Spinal cord (tissue), 10 donors: Measurements from ENCODE around the gene MARCHF5. TPM values are rescaled to one million over a fixed set of nuclear protein-coding genes. Genes with fewer than 3 reads are reported as not detected.

Experiments
- DNase-seq, 6 donors: peaks; one replicate each; pipeline versions ENCODE4 v3.0.0 to v3.0.0-alpha.2; 2013 to 2015; ENCODE audit warnings: low spot score in 6 of 6, low read depth in 4 of 6
- H3K27ac ChIP-seq: one replicate; pipeline ENCODE4 v1.5.1; 2013; ENCODE audit warnings: low read depth, low read length, control low read depth
- H3K27me3 ChIP-seq: one replicate; pipeline ENCODE4 v1.6.1; 2013; ENCODE audit warnings: low read length; ENCODE audit not compliant: control insufficient read depth, insufficient read depth
- H3K36me3 ChIP-seq: one replicate; pipeline ENCODE4 v1.6.1; 2013; ENCODE audit warnings: low read length; ENCODE audit not compliant: control insufficient read depth, insufficient read depth
- H3K4me1 ChIP-seq: one replicate; pipeline ENCODE4 v1.6.1; 2013; ENCODE audit warnings: low read length; ENCODE audit not compliant: control insufficient read depth, insufficient read depth
- H3K4me3 ChIP-seq: one replicate; pipeline ENCODE4 v1.5.1; 2013; ENCODE audit warnings: low read depth, low read length, control low read depth
- H3K9me3 ChIP-seq: one replicate; pipeline ENCODE4 v1.6.1; 2013; ENCODE audit warnings: low read length; ENCODE audit not compliant: control insufficient read depth, insufficient read depth
- WGBS: methylation state at CpG from one replicate; pipeline ENCODE4 v1.1.5; 2013; ENCODE audit warnings: missing lambda C conversion rate; ENCODE audit not compliant: insufficient coverage; 5-methylcytosine and 5-hydroxymethylcytosine counted together
- long read RNA-seq, 4 donors: transcript quantifications; one replicate each; lab custom pipeline, GENCODE V29; 2026
- polyA plus RNA-seq, 2 donors: library from polyadenylated mRNA; unstranded; fragments of 120-200 nt; gene quantifications; one replicate each; pipeline ENCODE4 v1.2.1, GENCODE V29; 2013; ENCODE audit not compliant: insufficient read length in 2 of 2
- total RNA-seq, 2 donors: library from RNA; depleted of rRNA in 1 of 2; stranded (reverse); fragments of 120-200 nt in 1 of 2; fragments of >200 nt in 1 of 2; gene quantifications; one replicate each; pipeline versions ENCODE4 v1.2.3 to v1.2.4, GENCODE V29; 2013 to 2014
- donor health status: healthy.

Gene MARCHF5
- total RNA-seq (10 to 100 TPM; 21.0 to 29.5 TPM), polyA plus RNA-seq (10 to 100 TPM; 54.3 to 62.7 TPM)
- long read RNA-seq, donor 1, transcript MARCH5-201 (6 exons, 3,926 nt) = major isoform, 22 of 41 reads
- long read RNA-seq, donor 1, partial matches to known transcripts = 17 of 41 reads
- long read RNA-seq, donor 1, other reads (novel, unspliced or antisense) = 0 of 41 reads
- long read RNA-seq, donor 2, transcript MARCH5-201 (6 exons, 3,926 nt) = major isoform, 9 of 9 reads
- long read RNA-seq, donor 2, partial matches to known transcripts = 0 of 9 reads
- long read RNA-seq, donor 2, other reads (novel, unspliced or antisense) = 0 of 9 reads
- long read RNA-seq, donor 3, transcript MARCH5-201 (6 exons, 3,926 nt) = major isoform, 10 of 12 reads
- long read RNA-seq, donor 3, partial matches to known transcripts = 0 of 12 reads
- long read RNA-seq, donor 3, other reads (novel, unspliced or antisense) = 0 of 12 reads
- long read RNA-seq, donor 4, transcript MARCH5-201 (6 exons, 3,926 nt) = major isoform, 23 of 33 reads
- long read RNA-seq, donor 4, partial matches to known transcripts = 7 of 33 reads
- long read RNA-seq, donor 4, other reads (novel, unspliced or antisense) = 0 of 33 reads

GRCh38 chr10:92290837-92291615 is at the start of gene MARCHF5, which contains the start of gene CPEB3:
Gene MARCHF5 (plus strand): TSS chr10:92291167. CDS start chr10:92291495, 328 bp downstream.
Gene CPEB3 (minus strand): TSS chr10:92291078. CDS start chr10:92240350, 50,728 bp downstream.
- under 1% methylated on average over 79 of the region's 79 CpGs for WGBS
- no peaks in the 10 kb centered on the region for H3K27me3 ChIP-seq
- H3K4me3 ChIP-seq = peak within 1 kb of the TSS; percentile 99
- peak within 1 kb of the TSS; percentile 94 for H3K27ac ChIP-seq
- peaks cover 8% of the 10 kb centered on the region for H3K36me3 ChIP-seq
- DNase-seq = peak; percentile 82 to 98 (median 87)
- no peaks in the 10 kb centered on the region for H3K9me3 ChIP-seq
- H3K4me1 ChIP-seq = peaks cover 15% of the 10 kb centered on the region

- DNase-seq = peak in 1 of 6 donors; percentile 15
- peak overlapping the region; percentile 87 for H3K27ac ChIP-seq
- H3K4me3 ChIP-seq = peak overlapping the region; percentile 78
- peaks cover 9% of the 10 kb centered on the region for H3K4me1 ChIP-seq
- H3K9me3 ChIP-seq = no peaks in the 10 kb centered on the region
- H3K36me3 ChIP-seq = peaks cover 4% of the 10 kb centered on the region
- no CpG with 5 or more reads among the region's 1 CpG for WGBS
- no peaks in the 10 kb centered on the region for H3K27me3 ChIP-seq
These were observed 49.5 kb upstream of the MARCHF5 start for GRCh38 chr10:92241501-92241900.

GRCh38 chr10:92242380-92242779 is 48.6 kb upstream of the MARCHF5 start:
- H3K4me3 ChIP-seq = peak overlapping the region; percentile 54
- WGBS = no CpG with 5 or more reads among the region's 2 CpGs
- peaks cover 8% of the 10 kb centered on the region for H3K4me1 ChIP-seq
- no peaks in the 10 kb centered on the region for H3K27me3 ChIP-seq
- H3K36me3 ChIP-seq = peaks cover 4% of the 10 kb centered on the region
- no peak overlapping the region for H3K27ac ChIP-seq
- peak in 2 of 6 donors; percentile 15 to 59 for DNase-seq
- H3K9me3 ChIP-seq = no peaks in the 10 kb centered on the region

- peak overlapping the region; percentile 8 for H3K27ac ChIP-seq
- no peaks in the 10 kb centered on the region for H3K27me3 ChIP-seq
- peak overlapping the region; percentile 54 for H3K4me3 ChIP-seq
- peaks cover 4% of the 10 kb centered on the region for H3K36me3 ChIP-seq
- H3K9me3 ChIP-seq = no peaks in the 10 kb centered on the region
- peak; percentile 66 to 97 (median 81) for DNase-seq
- H3K4me1 ChIP-seq = peaks cover 8% of the 10 kb centered on the region
- WGBS = no CpG with 5 or more reads among the region's 8 CpGs
These were observed 47.9 kb upstream of the MARCHF5 start for GRCh38 chr10:92242910-92243671.

- H3K4me1 ChIP-seq = peaks cover 2% of the 10 kb centered on the region
- H3K27ac ChIP-seq = no peak overlapping the region
- DNase-seq = no peak
- H3K9me3 ChIP-seq = no peaks in the 10 kb centered on the region
- H3K36me3 ChIP-seq = no peaks in the 10 kb centered on the region
- H3K27me3 ChIP-seq = no peaks in the 10 kb centered on the region
- no CpG with 5 or more reads among the region's 3 CpGs for WGBS
- H3K4me3 ChIP-seq = no peak overlapping the region
These were observed 46.2 kb upstream of the MARCHF5 start for GRCh38 chr10:92244796-92245195.

- H3K9me3 ChIP-seq = no peaks in the 10 kb centered on the region
- WGBS = 91% methylated on average over 2 of the region's 2 CpGs
These were observed 42.4 kb upstream of the MARCHF5 start for GRCh38 chr10:92248566-92248965.

GRCh38 chr10:92263396-92263795 is 27.6 kb upstream of the MARCHF5 start:
- no CpG with 5 or more reads among the region's 2 CpGs for WGBS
- no peak for DNase-seq
- Histone ChIP-seq H3K9me3 (no peaks in the 10 kb centered on the region), H3K27ac (no peak overlapping the region), H3K4me1 (no peaks in the 10 kb centered on the region), H3K4me3 (no peak overlapping the region), H3K36me3 (no peaks in the 10 kb centered on the region), H3K27me3 (no peaks in the 10 kb centered on the region)

More at GRCh38 chr10:92248566-92248965, 42.4 kb upstream of the MARCHF5 start:
- H3K4me1 ChIP-seq = no peaks in the 10 kb centered on the region
- H3K36me3 ChIP-seq = no peaks in the 10 kb centered on the region
- DNase-seq = no peak
- no peak overlapping the region for H3K27ac ChIP-seq
- no peak overlapping the region for H3K4me3 ChIP-seq
- no peaks in the 10 kb centered on the region for H3K27me3 ChIP-seq

GRCh38 chr10:92264249-92264648 is 26.7 kb upstream of the MARCHF5 start:
- WGBS = 100% methylated on average over 1 of the region's 2 CpGs
- H3K27ac ChIP-seq = no peak overlapping the region
- H3K4me1 ChIP-seq = no peaks in the 10 kb centered on the region
- no peaks in the 10 kb centered on the region for H3K9me3 ChIP-seq
- DNase-seq = no peak
- H3K27me3 ChIP-seq = no peaks in the 10 kb centered on the region
- H3K4me3 ChIP-seq = no peak overlapping the region
- H3K36me3 ChIP-seq = no peaks in the 10 kb centered on the region
